NCI-H2196 treated with DMSO at 0.1 percent for 48 hours (cell line): Measurements from ENCODE around the gene EPHA6.

ENCODE experiments used
- DNase-seq: peaks from one replicate; lab custom pipeline; 2025; ENCODE audit not compliant: unreplicated experiment; lab: John Stamatoyannopoulos, UW

The EPHA6 gene

GRCh38 chr3:97765336-97765735 is 950.9 kb downstream of the EPHA6 start:
- no peak for DNase-seq

DNA sequence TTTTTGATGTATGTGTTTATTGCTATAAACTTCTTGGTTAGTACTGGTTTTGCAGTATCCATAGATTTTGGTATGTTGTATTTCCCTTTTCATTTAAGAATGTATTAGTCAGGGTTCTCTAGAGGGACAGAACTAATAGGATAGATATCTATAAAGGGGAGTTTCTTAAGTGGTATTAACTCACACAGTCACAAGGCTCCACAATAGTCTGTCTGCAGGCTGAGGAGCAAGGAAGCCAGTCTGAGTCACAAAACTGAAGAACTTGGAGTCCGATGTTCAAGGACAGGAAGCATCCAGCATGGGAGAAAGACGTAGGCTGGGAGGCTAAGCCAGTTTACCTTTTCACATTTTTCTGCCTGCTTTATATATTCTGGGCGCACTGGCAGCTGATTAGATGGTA is 958.5 kb downstream of the EPHA6 start:
- DNase-seq: no peak

DNA sequence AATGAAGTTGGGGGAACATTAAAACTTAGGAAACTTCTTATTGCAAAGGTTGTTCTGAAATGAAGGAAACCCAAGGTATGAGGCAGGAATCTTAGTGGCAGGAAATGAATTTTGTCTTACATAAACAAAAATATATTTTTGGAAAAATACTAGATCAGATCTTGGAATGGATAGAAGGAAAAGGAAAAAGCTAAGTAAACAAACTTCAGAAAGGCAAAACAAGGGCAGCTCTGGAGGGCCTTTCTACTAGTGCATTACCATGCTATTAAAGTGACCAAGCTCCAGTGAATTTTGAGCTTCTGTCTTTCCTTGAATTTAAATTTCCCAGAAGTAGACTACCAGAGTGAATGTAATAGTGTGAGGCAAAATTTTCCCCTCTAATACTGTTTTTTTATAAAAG is 963.8 kb downstream of the EPHA6 start:
- DNase-seq: no peak

DNA sequence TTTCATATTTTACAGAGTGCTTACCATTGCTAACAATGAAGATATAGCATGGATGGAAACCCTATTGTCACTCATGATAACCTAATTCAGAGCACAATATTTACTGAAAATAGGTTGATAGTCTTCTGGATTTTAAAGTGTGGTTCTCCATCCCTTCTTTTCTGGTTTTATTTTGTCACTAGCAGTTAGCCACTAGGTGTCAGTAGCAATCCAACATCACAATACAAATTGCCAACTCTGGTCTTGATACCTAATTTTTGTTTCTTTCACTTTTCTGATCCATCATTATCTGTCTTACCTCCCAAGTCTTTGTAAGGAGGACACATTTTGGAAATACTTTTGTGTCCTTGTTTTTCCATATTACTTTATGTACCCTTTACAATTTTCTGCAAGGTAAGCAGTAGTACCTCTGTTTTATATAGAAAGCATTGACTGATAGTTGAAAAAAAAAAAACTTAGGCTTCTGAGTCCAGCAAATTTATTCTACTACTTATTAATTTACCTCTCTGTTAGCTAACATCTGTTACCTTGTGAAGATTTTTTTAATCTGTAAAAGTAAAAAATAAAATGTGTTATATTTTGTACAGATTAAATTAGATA is 979.1 kb downstream of the EPHA6 start:
- DNase-seq: peak; percentile 58

DNA sequence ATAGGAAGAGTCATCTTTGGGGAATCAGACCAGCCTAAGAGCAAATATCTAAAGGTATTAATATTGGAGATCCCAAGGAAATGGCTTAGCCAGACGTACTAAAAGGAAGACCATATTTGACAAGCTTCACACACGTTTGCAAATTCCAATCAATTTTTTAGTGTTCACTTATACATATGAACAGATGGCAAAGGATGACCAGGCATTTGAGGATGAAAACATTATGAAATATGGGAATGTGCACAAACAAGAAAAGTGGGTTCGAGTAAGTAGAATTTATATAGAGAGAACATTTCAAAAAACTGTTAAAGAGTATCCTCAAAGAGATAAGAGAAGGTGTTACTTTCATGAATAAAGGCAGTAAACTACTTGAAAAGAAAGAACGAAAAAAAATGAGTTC is 981.6 kb downstream of the EPHA6 start:
- no peak for DNase-seq
